IPS-20b (cell line): Measurements from ENCODE around the gene CREB3L2.

Source experiments
- H3K27ac ChIP-seq: one replicate; pipeline ENCODE4 v1.5.1; 2013; ENCODE audit warnings: low read length
- H3K27me3 ChIP-seq: 2 replicates; pipeline ENCODE4 v1.6.1; 2013; ENCODE audit warnings: mild to moderate bottlenecking, low read length, inconsistent platforms; ENCODE audit not compliant: insufficient read depth
- H3K36me3 ChIP-seq: 2 replicates; pipeline ENCODE4 v1.6.1; 2013; ENCODE audit warnings: low read depth, mild to moderate bottlenecking, inconsistent platforms, low read length, moderate library complexity; ENCODE audit not compliant: insufficient read depth
- H3K4me1 ChIP-seq: 2 replicates; pipeline ENCODE4 v1.6.1; 2013; ENCODE audit warnings: mild to moderate bottlenecking, control low read depth, inconsistent platforms, low read length, moderate library complexity; ENCODE audit not compliant: insufficient read depth
- H3K4me3 ChIP-seq: 2 replicates; pipeline ENCODE4 v1.5.1; 2013; ENCODE audit warnings: mild to moderate bottlenecking, low read length, inconsistent platforms
- H3K9ac ChIP-seq: 2 replicates; pipeline ENCODE4 v1.6.1; 2013; ENCODE audit warnings: low read depth, mild to moderate bottlenecking, inconsistent platforms, low read length, moderate library complexity
- H3K9me3 ChIP-seq: 2 replicates; pipeline ENCODE4 v1.6.1; 2013; ENCODE audit warnings: mild to moderate bottlenecking, low read depth, low read length, inconsistent platforms; ENCODE audit not compliant: insufficient read depth

The CREB3L2 gene

DNA sequence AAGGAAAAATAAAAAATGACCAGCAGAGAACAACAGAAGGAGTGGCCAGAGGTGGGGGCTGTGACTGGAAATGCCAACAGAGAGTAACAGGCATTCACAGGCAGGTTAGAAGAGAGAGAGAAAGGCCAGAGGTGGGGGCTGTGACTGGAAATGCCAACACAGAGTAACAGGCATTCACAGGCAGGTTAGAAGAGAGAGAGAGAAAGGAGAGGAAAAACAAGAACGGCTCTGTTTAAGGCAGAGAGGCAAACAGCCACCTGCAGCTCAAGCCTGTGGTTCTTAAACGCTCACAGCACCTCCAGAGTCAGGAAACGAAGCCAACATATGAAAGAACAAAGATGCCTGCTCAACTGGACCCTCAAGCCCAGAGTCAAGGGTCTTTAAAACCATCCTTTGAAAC, 115.6 kb downstream of the CREB3L2 start:
- Histone ChIP-seq H3K4me3 (0 out of 2 replicates have a peak overlapping the region, but pooled peaks have one; percentile 3), H3K4me1 (peaks cover 23% of the 10 kb centered on the region), H3K9ac (peak overlapping the region; percentile 72; the same call in 1 of the 2 replicates), H3K36me3 (peaks cover 41% of the 10 kb centered on the region), H3K27me3 (no peaks in the 10 kb centered on the region), H3K27ac (peak overlapping the region; percentile 79), H3K9me3 (peaks cover 9% of the 10 kb centered on the region; the same call in 1 of the 2 replicates)

DNA sequence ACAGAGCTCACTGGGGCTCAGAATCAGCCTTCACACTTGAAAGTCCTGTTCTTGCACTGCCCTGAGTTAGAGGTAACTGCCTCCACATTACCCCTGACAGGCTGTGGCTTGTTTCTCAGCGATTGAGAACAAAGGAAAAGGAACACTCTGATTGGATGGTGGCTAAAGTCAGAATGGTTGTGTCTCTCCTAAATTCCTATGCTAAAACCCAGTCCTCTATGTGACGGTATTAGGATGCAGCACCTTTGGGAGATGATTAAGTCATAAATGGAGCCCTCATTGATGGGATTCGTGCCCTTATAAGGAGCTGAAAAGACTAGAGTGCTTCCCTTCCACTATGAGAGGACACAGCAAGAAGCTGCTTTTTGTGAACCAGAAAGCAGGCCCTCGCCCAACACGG, 116.2 kb downstream of the CREB3L2 start:
- peaks cover 9% of the 10 kb centered on the region; the same call in 1 of the 2 replicates for H3K9me3 ChIP-seq
- peak overlapping the region; percentile 79 for H3K27ac ChIP-seq
- peak overlapping the region; percentile 72; the same call in 1 of the 2 replicates for H3K9ac ChIP-seq
- peaks cover 28% of the 10 kb centered on the region for H3K4me1 ChIP-seq
- H3K36me3 ChIP-seq = peaks cover 46% of the 10 kb centered on the region
- 0 out of 2 replicates have a peak overlapping the region, but pooled peaks have one; percentile 3 for H3K4me3 ChIP-seq
- H3K27me3 ChIP-seq = no peaks in the 10 kb centered on the region

DNA sequence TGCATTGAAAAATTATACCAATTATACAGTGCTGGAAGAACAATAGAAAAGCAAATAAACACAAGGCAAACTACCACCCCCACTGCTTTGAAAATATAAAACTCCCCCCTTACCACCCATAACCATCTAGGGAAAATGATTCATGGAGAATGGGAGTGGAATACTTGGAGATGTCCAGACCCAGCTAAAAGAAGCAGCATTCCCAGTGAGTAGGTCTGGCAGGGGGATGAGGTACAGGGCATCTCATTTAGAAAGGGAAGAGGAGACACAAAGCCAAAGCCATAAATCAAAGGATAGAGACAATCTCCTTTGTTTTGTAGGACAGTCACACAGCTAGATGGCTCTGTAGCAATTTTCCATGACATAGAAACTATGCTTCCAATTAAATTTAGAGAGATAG, 119.1 kb downstream of the CREB3L2 start:
- H3K36me3 ChIP-seq = peaks cover 59% of the 10 kb centered on the region
- peaks cover 9% of the 10 kb centered on the region; the same call in 1 of the 2 replicates for H3K9me3 ChIP-seq
- no peak overlapping the region for H3K9ac ChIP-seq
- no peaks in the 10 kb centered on the region for H3K27me3 ChIP-seq
- peaks cover 55% of the 10 kb centered on the region for H3K4me1 ChIP-seq
- H3K4me3 ChIP-seq = no peak overlapping the region
- H3K27ac ChIP-seq = no peak overlapping the region

DNA sequence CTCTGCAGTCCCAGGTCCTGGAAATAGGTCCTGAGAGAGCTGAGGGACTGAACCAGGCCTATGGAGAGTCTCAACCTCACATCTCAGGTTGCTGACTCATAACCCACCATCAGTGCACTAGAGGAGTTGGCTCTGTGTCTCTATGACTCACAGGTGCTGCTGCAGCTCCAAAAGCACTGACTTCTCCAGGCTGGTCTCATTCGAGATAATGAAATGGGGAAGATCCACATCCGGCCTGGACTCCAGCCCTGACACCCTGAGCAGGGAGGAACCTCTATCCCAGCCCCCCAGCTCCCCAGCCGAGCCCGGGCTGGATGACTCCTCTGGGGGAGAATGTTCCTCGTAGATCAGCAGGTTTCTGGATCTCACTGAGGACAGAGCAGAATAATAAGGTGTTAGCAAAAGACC, 119.6 kb downstream of the CREB3L2 start:
- Histone ChIP-seq H3K27ac (no peak overlapping the region), H3K27me3 (no peaks in the 10 kb centered on the region), H3K9ac (no peak overlapping the region), H3K36me3 (peaks cover 59% of the 10 kb centered on the region), H3K9me3 (peaks cover 9% of the 10 kb centered on the region; the same call in 1 of the 2 replicates), H3K4me1 (peaks cover 61% of the 10 kb centered on the region), H3K4me3 (no peak overlapping the region)

DNA sequence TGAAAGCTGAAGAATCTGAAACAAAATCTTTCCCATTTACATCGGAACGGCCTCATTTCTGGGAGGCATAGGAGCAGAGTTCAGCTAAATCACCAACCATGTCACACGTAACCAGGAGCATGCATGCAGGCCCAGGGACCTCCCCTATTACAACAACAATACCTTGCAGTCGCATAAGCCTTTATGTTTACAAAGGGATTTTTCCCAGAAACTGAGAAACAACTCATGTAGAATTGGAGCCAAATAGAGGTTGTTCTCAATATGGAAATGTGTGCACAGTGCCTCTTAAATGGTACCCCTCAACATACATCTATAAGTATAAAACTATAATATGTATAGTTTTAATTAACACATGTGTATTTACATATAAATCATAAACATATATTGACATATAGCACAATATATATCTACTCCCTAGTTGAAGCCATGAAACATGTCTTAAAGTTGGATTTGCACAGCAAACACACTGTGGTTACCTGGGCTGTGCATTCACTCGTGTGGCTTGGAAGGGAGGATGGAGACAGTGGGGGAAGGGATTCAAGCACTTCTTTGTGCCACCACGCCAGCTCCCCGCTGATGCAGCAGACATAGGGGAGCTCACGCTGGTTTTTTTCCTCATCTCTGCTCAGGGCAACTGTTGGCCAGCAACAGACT, 120.2 kb downstream of the CREB3L2 start:
- peaks cover 9% of the 10 kb centered on the region; the same call in 1 of the 2 replicates for H3K9me3 ChIP-seq
- H3K4me3 ChIP-seq = no peak overlapping the region
- peaks cover 59% of the 10 kb centered on the region for H3K36me3 ChIP-seq
- peaks cover 62% of the 10 kb centered on the region for H3K4me1 ChIP-seq
- no peaks in the 10 kb centered on the region for H3K27me3 ChIP-seq
- no peak overlapping the region for H3K9ac ChIP-seq
- no peak overlapping the region for H3K27ac ChIP-seq

DNA sequence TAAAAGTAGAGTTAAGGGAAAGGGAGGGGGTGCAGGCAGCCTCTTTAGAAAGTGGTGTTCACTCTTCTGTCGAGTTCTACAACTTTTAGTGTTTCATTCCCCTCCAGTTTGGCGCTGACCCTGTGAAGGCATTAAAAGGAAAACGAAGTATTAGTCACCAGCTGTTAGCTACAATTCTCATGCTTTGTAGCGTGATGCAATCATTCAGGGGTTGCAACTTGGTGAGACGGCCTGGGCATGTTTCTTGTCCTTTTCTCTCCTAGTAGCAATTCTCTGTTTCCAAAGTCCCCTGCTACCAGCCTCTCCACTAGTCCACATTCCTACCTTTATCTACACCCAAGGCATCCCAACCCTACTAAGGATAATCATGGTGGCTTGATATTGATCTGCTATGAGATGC, 121.5 kb downstream of the CREB3L2 start:
- H3K27me3 ChIP-seq = no peaks in the 10 kb centered on the region
- H3K27ac ChIP-seq = peak overlapping the region; percentile 50
- H3K9ac ChIP-seq = peak overlapping the region; percentile 63; the same call in 1 of the 2 replicates
- peaks cover 62% of the 10 kb centered on the region for H3K36me3 ChIP-seq
- H3K4me3 ChIP-seq = 0 out of 2 replicates have a peak overlapping the region, but pooled peaks have one; percentile 10
- H3K4me1 ChIP-seq = peaks cover 53% of the 10 kb centered on the region
- peaks cover 9% of the 10 kb centered on the region; the same call in 1 of the 2 replicates for H3K9me3 ChIP-seq

DNA sequence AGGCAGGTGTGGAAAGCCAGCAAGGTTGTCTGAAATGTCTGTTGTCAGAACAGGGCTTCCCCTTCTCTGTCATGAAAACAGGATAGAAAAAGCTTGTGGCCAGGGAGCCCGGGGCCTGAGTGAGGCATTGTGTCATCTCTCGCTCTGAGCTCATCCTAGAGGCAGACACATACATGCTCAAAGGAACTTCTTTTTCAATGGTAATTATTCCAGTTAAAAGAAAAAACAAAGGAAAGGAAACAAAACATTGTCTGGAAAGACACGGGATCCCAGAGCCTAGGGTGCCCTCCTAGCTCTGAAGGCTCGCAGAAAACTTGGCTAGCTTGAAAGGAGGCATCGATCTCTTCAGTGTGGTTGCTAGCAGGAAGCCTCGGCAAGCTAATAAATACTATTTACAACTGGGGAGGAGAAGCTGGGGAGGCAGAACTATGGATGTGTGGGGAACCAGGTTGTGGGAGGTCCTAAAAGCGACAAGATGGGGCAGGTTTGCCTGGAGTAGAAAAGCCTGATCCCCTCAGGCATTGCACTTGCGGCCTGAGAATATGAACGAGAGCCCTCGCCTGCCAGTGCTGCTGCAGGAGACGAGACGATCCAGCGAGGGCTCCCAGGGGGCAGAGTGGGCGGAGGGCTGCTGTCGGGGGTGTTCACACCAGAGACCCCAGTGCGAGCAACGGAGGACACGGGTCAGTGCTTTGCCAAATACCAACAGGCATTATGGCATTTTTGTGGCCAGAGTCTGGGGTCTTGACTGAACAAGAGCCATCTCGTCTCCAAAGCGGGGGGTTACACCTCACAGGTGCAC, 122.3 kb downstream of the CREB3L2 start:
- peak overlapping the region; percentile 63; the same call in 1 of the 2 replicates for H3K9ac ChIP-seq
- H3K9me3 ChIP-seq = peaks cover 9% of the 10 kb centered on the region; the same call in 1 of the 2 replicates
- no peaks in the 10 kb centered on the region for H3K27me3 ChIP-seq
- 0 out of 2 replicates have a peak overlapping the region, but pooled peaks have one; percentile 10 for H3K4me3 ChIP-seq
- H3K27ac ChIP-seq = peak overlapping the region; percentile 52
- peaks cover 57% of the 10 kb centered on the region for H3K36me3 ChIP-seq
- H3K4me1 ChIP-seq = peaks cover 60% of the 10 kb centered on the region

DNA sequence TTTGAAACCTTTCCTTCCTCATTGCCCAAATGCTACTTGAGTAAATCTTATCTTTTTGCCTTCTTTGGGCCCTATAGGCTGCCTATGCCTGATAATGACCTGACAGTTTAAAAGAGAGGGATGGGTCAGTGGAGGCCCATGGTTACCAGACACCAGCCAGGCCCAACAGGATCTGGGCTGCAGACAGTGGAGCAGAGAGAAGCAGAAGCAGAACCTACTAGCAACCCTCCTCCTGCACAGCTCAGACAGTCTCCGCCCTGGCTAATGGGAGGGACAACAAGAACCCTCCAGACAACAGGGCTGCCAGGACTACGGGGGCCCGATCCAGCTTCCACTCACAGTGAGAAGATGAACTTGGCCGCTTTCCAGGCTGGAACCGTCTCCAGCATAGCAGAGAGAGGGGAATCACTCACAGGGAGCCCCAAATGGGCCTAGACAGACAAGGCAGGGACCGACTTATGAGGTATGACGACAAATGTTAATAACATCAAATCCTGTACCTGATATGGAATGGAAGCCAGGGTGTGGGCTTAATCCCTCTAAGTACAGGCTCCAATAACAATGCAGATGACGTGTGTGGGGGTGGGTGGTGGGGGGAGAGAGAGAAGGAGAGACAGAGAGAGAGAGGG, 123.4 kb downstream of the CREB3L2 start:
- no peak overlapping the region for H3K4me3 ChIP-seq
- peaks cover 9% of the 10 kb centered on the region; the same call in 1 of the 2 replicates for H3K9me3 ChIP-seq
- H3K27me3 ChIP-seq = no peaks in the 10 kb centered on the region
- H3K9ac ChIP-seq = peak overlapping the region; percentile 63; the same call in 1 of the 2 replicates
- H3K36me3 ChIP-seq = peaks cover 54% of the 10 kb centered on the region
- peaks cover 68% of the 10 kb centered on the region for H3K4me1 ChIP-seq
- peak overlapping the region; percentile 18 for H3K27ac ChIP-seq

DNA sequence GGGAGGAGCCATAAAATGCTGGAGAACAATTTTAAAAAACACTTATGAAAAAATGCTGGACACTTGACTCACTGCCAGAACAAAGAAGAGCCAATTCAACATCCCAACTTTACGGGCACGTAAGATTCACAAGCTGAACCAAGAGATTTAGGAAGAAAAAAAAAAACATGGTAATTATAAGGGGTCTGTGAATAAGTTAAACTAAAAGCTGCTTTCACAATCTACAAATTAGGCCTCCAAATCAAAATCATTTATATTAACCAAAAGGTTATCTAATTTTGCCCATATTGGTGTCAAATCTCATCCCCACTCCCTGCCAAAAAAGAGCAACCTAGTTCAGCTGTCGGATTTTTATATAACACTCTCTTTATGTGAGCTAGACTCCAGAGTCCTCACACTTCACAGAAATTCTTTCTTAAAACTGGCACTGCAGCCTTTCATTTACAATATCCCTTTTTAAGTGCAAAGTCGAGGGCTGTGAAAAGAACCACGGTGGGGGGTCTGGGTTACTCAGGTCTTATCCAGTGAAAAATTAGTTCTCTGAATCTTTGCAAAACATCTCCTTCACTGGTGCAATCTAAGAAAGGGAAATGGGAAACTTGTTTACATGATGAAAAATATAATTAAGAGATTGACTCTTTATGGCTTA, 124.7 kb downstream of the CREB3L2 start:
- Histone ChIP-seq H3K4me1 (peaks cover 68% of the 10 kb centered on the region), H3K27me3 (no peaks in the 10 kb centered on the region), H3K36me3 (peaks cover 41% of the 10 kb centered on the region), H3K9ac (no peak overlapping the region; the same call in 1 of the 2 replicates), H3K4me3 (peak overlapping the region; percentile 6; the same call in 1 of the 2 replicates), H3K9me3 (peaks cover 7% of the 10 kb centered on the region; the same call in 1 of the 2 replicates), H3K27ac (no peak overlapping the region)

DNA sequence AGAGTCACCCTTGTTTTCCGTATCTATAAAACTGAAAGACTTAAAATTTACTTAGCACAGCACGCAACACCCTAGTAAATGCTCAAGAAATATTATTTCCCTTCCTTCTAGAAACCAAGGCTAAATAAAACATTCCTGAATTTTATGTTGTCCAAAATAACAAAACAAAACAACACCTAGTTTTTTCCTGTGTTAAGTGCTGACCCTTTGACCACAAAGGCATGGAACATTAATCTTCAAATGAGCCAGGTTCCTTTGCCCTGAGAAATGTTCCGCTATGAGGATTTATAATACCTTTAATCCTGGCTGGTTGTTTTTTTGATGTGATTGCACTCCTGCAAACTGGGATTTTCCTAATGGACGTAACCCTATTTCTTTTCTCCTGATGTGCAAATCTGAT, 126.1 kb downstream of the CREB3L2 start:
- Histone ChIP-seq H3K36me3 (peaks cover 28% of the 10 kb centered on the region), H3K27ac (no peak overlapping the region), H3K9me3 (no peaks in the 10 kb centered on the region), H3K4me1 (peaks cover 59% of the 10 kb centered on the region), H3K4me3 (no peak overlapping the region), H3K9ac (no peak overlapping the region), H3K27me3 (no peaks in the 10 kb centered on the region)
